Parathyroid adenoma (tissue), 2 donors: ENCODE results near the gene DISP2.
A peak's percentile ranks its signal among the peaks of the same experiment; 100 is the strongest.

Experiments used
- H2AFZ ChIP-seq: fragments of 300-600 bp; sonication (generic); one replicate; pipeline ENCODE4 v1.7.0; 2017; ENCODE audit warnings: antibody characterized with exemption, mild to moderate bottlenecking
- H3K27ac ChIP-seq: fragments of 300-600 bp; sonication (generic); one replicate; pipeline ENCODE4 v1.7.0; 2017
- H3K27me3 ChIP-seq: fragments of 300-600 bp; sonication (generic); one replicate; pipeline ENCODE4 v1.7.0; 2017; ENCODE audit warnings: low read length; ENCODE audit not compliant: control insufficient read depth, insufficient read depth
- H3K36me3 ChIP-seq: fragments of 300-600 bp; sonication (generic); one replicate; pipeline ENCODE4 v1.7.0; 2017; ENCODE audit warnings: low read length; ENCODE audit not compliant: control insufficient read depth, insufficient read depth
- H3K4me1 ChIP-seq: fragments of 300-600 bp; sonication (generic); one replicate; pipeline ENCODE4 v1.7.0; 2017; ENCODE audit warnings: control low read depth
- H3K4me2 ChIP-seq: fragments of 300-600 bp; sonication (generic); one replicate; pipeline ENCODE4 v1.7.0; 2017; ENCODE audit warnings: low read length
- H3K4me3 ChIP-seq: fragments of 300-600 bp; sonication (generic); one replicate; pipeline ENCODE4 v1.7.0; 2017; ENCODE audit warnings: low read depth, low read length
- H3K79me2 ChIP-seq: fragments of 300-600 bp; sonication (generic); one replicate; pipeline ENCODE4 v1.7.0; 2017; ENCODE audit warnings: control low read depth
- H3K9ac ChIP-seq: fragments of 300-600 bp; sonication (generic); one replicate; pipeline ENCODE4 v1.7.0; 2017; ENCODE audit warnings: mild to moderate bottlenecking
- H3K9me3 ChIP-seq: fragments of 300-600 bp; sonication (generic); one replicate; pipeline ENCODE4 v1.7.0; 2017; ENCODE audit warnings: low read length; ENCODE audit not compliant: control insufficient read depth
- TF ChIP-seq, protein P1 (sequence below): fragments of 300-600 bp; sonication (generic); IDR thresholded peaks from one replicate; pipeline ENCODE4 v1.7.0; 2017; ENCODE audit warnings: antibody characterized with exemption, mild to moderate bottlenecking
- donor health status: primary hyperparathyroidism.

The DISP2 gene

DNA sequence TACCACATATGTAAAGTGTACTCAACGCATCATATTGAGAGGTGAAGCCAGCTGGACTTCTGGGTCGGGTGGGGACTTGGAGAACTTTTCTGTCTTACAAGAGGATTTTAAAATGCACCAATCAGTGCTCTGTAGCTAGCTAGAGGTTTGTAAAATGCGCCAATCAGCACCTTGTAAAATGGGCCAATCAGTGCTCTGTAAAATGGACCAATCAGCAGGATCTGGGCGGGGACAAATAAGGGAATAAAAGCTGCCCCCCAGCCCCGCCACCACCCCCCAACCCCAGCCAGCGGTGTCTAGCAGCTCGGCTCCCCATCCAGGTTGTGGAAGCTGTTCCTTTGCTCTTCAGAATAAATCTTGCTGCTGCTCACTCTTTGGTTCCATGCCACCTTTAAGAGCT, 41.4 kb downstream of the DISP2 start:
- no peak overlapping the region for H3K4me2 ChIP-seq
- TF ChIP-seq, protein P1, sequence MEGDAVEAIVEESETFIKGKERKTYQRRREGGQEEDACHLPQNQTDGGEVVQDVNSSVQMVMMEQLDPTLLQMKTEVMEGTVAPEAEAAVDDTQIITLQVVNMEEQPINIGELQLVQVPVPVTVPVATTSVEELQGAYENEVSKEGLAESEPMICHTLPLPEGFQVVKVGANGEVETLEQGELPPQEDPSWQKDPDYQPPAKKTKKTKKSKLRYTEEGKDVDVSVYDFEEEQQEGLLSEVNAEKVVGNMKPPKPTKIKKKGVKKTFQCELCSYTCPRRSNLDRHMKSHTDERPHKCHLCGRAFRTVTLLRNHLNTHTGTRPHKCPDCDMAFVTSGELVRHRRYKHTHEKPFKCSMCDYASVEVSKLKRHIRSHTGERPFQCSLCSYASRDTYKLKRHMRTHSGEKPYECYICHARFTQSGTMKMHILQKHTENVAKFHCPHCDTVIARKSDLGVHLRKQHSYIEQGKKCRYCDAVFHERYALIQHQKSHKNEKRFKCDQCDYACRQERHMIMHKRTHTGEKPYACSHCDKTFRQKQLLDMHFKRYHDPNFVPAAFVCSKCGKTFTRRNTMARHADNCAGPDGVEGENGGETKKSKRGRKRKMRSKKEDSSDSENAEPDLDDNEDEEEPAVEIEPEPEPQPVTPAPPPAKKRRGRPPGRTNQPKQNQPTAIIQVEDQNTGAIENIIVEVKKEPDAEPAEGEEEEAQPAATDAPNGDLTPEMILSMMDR: no peak
- H3K4me1 ChIP-seq: no peaks in the 10 kb centered on the region
- no peaks in the 10 kb centered on the region for H3K27me3 ChIP-seq
- no peak overlapping the region for H2AFZ ChIP-seq
- H3K4me3 ChIP-seq: no peak overlapping the region
- no peak overlapping the region for H3K27ac ChIP-seq
- H3K79me2 ChIP-seq: no peaks in the 10 kb centered on the region
- H3K9ac ChIP-seq: no peak overlapping the region
- no peaks in the 10 kb centered on the region for H3K9me3 ChIP-seq
- H3K36me3 ChIP-seq: no peaks in the 10 kb centered on the region

DNA sequence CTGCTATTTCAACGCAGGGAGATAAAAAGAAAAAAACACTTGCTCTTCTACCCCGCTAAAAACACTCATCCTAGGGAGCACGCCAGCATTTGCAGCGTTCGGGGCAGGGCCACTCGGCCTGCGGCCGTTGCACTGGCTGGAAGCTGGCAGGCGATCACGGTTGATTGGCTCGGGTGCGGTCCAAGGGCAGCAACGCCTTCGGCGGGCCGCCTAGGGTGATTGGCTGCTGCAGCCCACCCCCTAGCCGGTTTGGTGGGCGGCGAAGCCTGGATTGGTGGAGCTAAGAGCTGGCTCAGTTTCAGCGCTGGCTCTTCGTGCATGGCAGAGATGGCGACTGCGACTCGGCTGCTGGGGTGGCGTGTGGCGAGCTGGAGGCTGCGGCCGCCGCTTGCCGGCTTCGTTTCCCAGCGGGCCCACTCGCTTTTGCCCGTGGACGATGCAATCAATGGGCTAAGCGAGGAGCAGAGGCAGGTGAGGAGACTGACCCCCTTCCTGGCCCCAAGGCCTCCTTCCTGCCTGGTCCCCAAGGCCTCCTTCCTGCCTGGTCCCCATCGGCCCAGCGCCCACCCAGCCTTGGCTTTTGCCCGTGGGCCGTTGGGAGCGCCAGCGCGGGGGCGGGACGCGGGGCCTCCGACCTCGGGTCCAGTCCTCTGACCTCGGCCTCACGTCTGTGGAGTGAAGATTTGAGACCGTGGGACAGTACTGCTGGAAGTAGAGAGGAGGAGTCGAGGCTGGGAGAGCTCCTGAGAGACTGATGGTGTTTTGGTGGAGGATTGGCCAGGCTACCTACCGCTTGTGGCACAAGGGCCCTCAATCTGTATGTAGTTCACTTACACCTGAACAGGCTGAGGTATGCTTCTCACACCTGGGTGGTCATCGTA, 47.7 kb downstream of the DISP2 start, which contains the start of gene IVD:
IVD (plus strand) TSS at position 295 of the 881 bp plus-strand sequence; CDS start at position 328, 33 bp downstream.
- Histone ChIP-seq H3K27me3 (no peaks in the 10 kb centered on the region), H2AFZ (peak within 1 kb of the TSS; percentile 87), H3K27ac (peak within 1 kb of the TSS; percentile 67), H3K9me3 (no peaks in the 10 kb centered on the region), H3K79me2 (no peaks in the 10 kb centered on the region), H3K9ac (no peak within 1 kb of the TSS), H3K4me3 (peak within 1 kb of the TSS; percentile 76), H3K4me2 (peak within 1 kb of the TSS; percentile 96), H3K4me1 (no peaks in the 10 kb centered on the region), H3K36me3 (no peaks in the 10 kb centered on the region)
- TF ChIP-seq, protein P1: no peak

DNA sequence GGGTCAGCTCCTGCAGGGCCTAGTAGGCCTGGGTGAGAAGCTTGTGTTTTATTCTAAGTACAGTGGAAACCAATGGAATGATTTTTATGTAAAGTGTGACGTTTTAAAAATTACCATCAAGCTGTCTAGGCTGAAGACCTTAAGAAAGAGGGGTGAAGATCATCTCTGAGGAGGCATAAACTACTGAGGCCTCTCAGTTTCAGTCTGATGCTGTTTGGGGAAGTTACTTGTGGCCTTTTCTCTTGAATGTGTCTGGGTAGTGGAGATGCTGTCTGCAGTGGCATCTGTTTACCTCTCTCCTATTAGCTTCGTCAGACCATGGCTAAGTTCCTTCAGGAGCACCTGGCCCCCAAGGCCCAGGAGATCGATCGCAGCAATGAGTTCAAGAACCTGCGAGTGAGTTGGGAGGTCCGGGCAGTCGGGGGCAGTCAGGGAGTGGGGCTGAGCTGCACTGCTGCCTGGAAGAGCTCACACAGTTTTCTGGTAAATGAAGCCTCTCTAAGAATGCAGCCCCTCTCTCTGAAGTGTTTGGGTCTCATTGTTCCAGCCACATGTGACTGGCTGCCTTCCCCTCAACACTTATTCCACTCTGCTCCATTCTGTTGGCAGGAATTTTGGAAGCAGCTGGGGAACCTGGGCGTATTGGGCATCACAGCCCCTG, 49.4 kb downstream of the DISP2 start:
- Histone ChIP-seq H3K4me3 (no peak overlapping the region), H3K79me2 (no peaks in the 10 kb centered on the region), H3K9ac (no peak overlapping the region), H3K27ac (no peak overlapping the region), H3K9me3 (no peaks in the 10 kb centered on the region), H3K27me3 (no peaks in the 10 kb centered on the region), H3K36me3 (no peaks in the 10 kb centered on the region), H3K4me2 (no peak overlapping the region), H3K4me1 (no peaks in the 10 kb centered on the region), H2AFZ (no peak overlapping the region)
- TF ChIP-seq, protein P1: no peak

DNA sequence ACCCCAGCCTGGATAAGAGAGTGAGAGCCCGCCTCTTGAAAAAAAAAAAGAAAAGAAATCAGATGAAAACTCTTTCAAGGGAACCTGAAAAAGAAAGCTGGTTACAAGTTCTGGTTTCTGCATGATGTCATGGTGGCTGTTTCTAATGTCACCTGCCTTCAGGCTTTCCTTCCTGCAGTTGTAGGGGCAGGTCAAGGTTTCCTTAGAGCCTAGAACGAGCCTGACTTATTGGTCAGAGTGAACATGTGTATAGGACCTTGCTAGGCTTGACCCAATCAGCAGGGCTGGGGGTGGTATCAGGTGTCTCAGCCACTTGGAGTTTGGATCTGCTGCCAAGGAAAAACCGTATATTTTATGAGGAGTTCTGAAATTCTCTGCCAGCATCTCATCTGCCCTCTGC, 51.3 kb downstream of the DISP2 start:
- Histone ChIP-seq H3K9me3 (no peaks in the 10 kb centered on the region), H3K79me2 (no peaks in the 10 kb centered on the region), H3K27me3 (no peaks in the 10 kb centered on the region), H3K9ac (no peak overlapping the region), H3K4me2 (no peak overlapping the region), H3K4me3 (no peak overlapping the region), H3K4me1 (no peaks in the 10 kb centered on the region), H3K36me3 (no peaks in the 10 kb centered on the region), H3K27ac (no peak overlapping the region), H2AFZ (no peak overlapping the region)
- TF ChIP-seq, protein P1: no peak
